HepG2 (cell line): ENCODE measurements around the gene U2SURP.

Source experiments
- EP300 ChIP-seq, 3 experiments: sonication (generic) in 1 of 3; formaldehyde crosslinking in 1 of 3; IDR thresholded peaks; 2 replicates each; pipeline versions ENCODE4 v1.5.1 to v1.6.1; 2011 to 2020; ENCODE audit warnings: low read depth in 2 of 3, low read length in 2 of 3, borderline replicate concordance in 1 of 3, improper control_type of control experiment in 1 of 3, mild to moderate bottlenecking in 1 of 3, missing genetic modification reagents in 1 of 3, moderate library complexity in 1 of 3
- HDAC6 ChIP-seq: fragments of 200-600 bp; sonication (generic); IDR thresholded peaks from 2 replicates; pipeline ENCODE4 v1.7.0; 2017; ENCODE audit warnings: mild to moderate bottlenecking, antibody characterized with exemption, low read length, low read depth
- HNF4A ChIP-seq: sonication (generic); formaldehyde crosslinking; IDR thresholded peaks from 2 replicates; pipeline ENCODE4 v1.4.0; 2020; ENCODE audit warnings: missing genetic modification reagents
- HOXA7 ChIP-seq: sonication (generic); formaldehyde crosslinking; IDR thresholded peaks from 2 replicates; pipeline ENCODE4 v1.8.1; 2022; ENCODE audit warnings: mild to moderate bottlenecking, missing genetic modification reagents, moderate library complexity
- ZNF12 ChIP-seq: sonication (generic); formaldehyde crosslinking; IDR thresholded peaks from 2 replicates; pipeline ENCODE4 v1.5.0; 2020; ENCODE audit warnings: missing genetic modification reagents
- ZNF256 ChIP-seq: sonication (generic); formaldehyde crosslinking; conservative IDR thresholded peaks from 2 replicates; pipeline ENCODE4 v1.4.0; 2020; ENCODE audit warnings: missing genetic modification reagents

GRCh38 chr3:143105170-143105569 lies 103.8 kb downstream of the U2SURP start:
- TF ChIP-seq HNF4A (no peak), HDAC6 (no peak), HOXA7 (CRISPR knock-in tag) (no peak), ZNF256 (CRISPR knock-in tag) (no peak), ZNF12 (CRISPR knock-in tag) (no peak), EP300 (IDR thresholded peaks at IDR 0.05; ENCODE audit: low read depth in 2 of 2, low read length in 2 of 2) (no peak), EP300 (CRISPR knock-in tag; IDR thresholded peaks at IDR 0.05; ENCODE audit: borderline replicate concordance) (no peak)
